Panc1 (cell line): ENCODE results near the gene NDUFAF2. TPM values are rescaled to one million over a fixed set of nuclear protein-coding genes. Genes with fewer than 3 reads are reported as not detected.

Experiments used
- ATAC-seq: fragments of 200-7000 bp; cut with Tn5 transposase; 2 replicates; pipeline ENCODE4 v1.9.1; 2020; ENCODE audit warnings: mild to moderate bottlenecking, moderate library complexity
- BruUV-seq: library from RNA; stranded (reverse); fragments of 400-500 nt; replicated peaks from 2 replicates; lab custom pipeline; 2021; lab: Mats Ljungman, UMichigan
- CTCF ChIA-PET: fragments of 300-600 bp; sonication (Branson Sonifier 250); formaldehyde crosslinking; loops from one replicate; lab custom pipeline; 2022; ENCODE audit warnings: antibody characterized with exemption; lab: Charles Lee
- POLR2A ChIA-PET: fragments of 300-600 bp; sonication (Branson Sonifier 250); formaldehyde crosslinking; loops from one replicate; lab custom pipeline; 2022; ENCODE audit warnings: antibody characterized with exemption; lab: Charles Lee
- DNase-seq: peaks from one replicate; pipeline ENCODE4 v3.0.0-alpha.2; 2010; ENCODE audit warnings: low read depth, low spot score
- H3K27ac ChIP-seq: 2 replicates; pipeline ENCODE4 v1.5.1; 2011; ENCODE audit warnings: mild to moderate bottlenecking, low read length, inconsistent platforms
- H3K27me3 ChIP-seq: fragments of 200-500 bp; sonication (Bioruptor generic); 2 replicates; pipeline ENCODE4 v1.6.0; 2014; ENCODE audit warnings: low read length, inconsistent platforms; ENCODE audit not compliant: control insufficient read depth, insufficient read depth
- H3K36me3 ChIP-seq: fragments of 200-500 bp; sonication (Bioruptor generic); 2 replicates; pipeline ENCODE4 v1.5.1; 2014; ENCODE audit warnings: inconsistent platforms, mild to moderate bottlenecking, low read length, moderate library complexity; ENCODE audit not compliant: control insufficient read depth, insufficient read depth
- H3K4me1 ChIP-seq: 2 replicates; pipeline ENCODE4 v1.5.1; 2011; ENCODE audit warnings: inconsistent platforms, mild to moderate bottlenecking, low read length, moderate library complexity; ENCODE audit not compliant: control insufficient read depth, insufficient read depth
- H3K4me3 ChIP-seq, 2 experiments: 2 replicates each; pipeline ENCODE4 v1.5.1; 2011 to 2012; ENCODE audit warnings: low read depth in 2 of 2, low read length in 2 of 2, mild to moderate bottlenecking in 2 of 2, inconsistent platforms in 1 of 2, moderate library complexity in 1 of 2
- H3K9me3 ChIP-seq: fragments of 200-500 bp; sonication (Bioruptor generic); 2 replicates; pipeline ENCODE4 v1.5.1; 2014; ENCODE audit warnings: low read depth, mild to moderate bottlenecking, inconsistent platforms, low read length, moderate library complexity; ENCODE audit not compliant: control insufficient read depth, insufficient read depth
- CTCF ChIP-seq: fragments of 450-650 bp; IDR thresholded peaks from 2 replicates; pipeline ENCODE4 v1.5.1; 2017; ENCODE audit warnings: mild to moderate bottlenecking
- POLR2AphosphoS5 ChIP-seq: IDR thresholded peaks from 2 replicates; pipeline ENCODE4 v1.6.1; 2012; ENCODE audit warnings: mild to moderate bottlenecking, low read depth, low read length, moderate library complexity
- REST ChIP-seq, 2 experiments: IDR thresholded peaks; 2 replicates each; pipeline ENCODE4 v1.6.1; 2011 to 2012; ENCODE audit warnings: low read depth in 2 of 2, control low read depth in 1 of 2, low read length in 1 of 2, mild to moderate bottlenecking in 1 of 2, moderate library complexity in 1 of 2; ENCODE audit not compliant: insufficient read depth in 1 of 2
- SIN3A ChIP-seq: IDR thresholded peaks from 2 replicates; pipeline ENCODE4 v1.6.1; 2012; ENCODE audit warnings: low read depth, mild to moderate bottlenecking, low read length, moderate library complexity, borderline replicate concordance; ENCODE audit not compliant: insufficient read depth
- TCF7L2 ChIP-seq: IDR thresholded peaks from 2 replicates; pipeline ENCODE4 v1.6.1; 2011; ENCODE audit warnings: mild to moderate bottlenecking, low read depth, low read length, inconsistent platforms
- in situ Hi-C: cut with HindIII; loops from 2 replicates; pipeline ENCODE4 v1.10.0; 2016; ENCODE audit warnings: low sequenced_read_pairs, low pct_unique_long_range_greater_than_20kb
- intact Hi-C: fragments of 100-400 bp; cut with micrococcal nuclease; formaldehyde crosslinking; loops from one replicate; pipeline ENCODE4 v1.10.0; 2022; ENCODE audit not compliant: unreplicated experiment
- total RNA-seq: library from RNA; stranded (reverse); gene quantifications from one replicate; pipeline ENCODE4 v1.2.1, GENCODE V29; 2021; ENCODE audit not compliant: unreplicated experiment

The NDUFAF2 gene
- total RNA-seq, 1 experiment from 2014 or later, result 41.6 TPM

- Histone ChIP-seq H3K27ac (no peak overlapping the region), H3K27me3 (no peaks in the 10 kb centered on the region), H3K4me1 (no peaks in the 10 kb centered on the region; the same call in 1 of the 2 replicates), H3K4me3 (no peak overlapping the region), H3K36me3 (no peaks in the 10 kb centered on the region), H3K9me3 (no peaks in the 10 kb centered on the region)
- DNase-seq (no peak), ATAC-seq (no peak)
- ChIA-PET POLR2A (no interaction called here), CTCF (no interaction called here)
- BruUV-seq, result no TSS peak
- TF ChIP-seq POLR2AphosphoS5 (no peak), SIN3A (no peak), TCF7L2 (no peak), REST (IDR thresholded peaks at IDR 0.05; ENCODE audit: insufficient read depth in 1 of 2, low read depth in 2 of 2, low read length in 1 of 2) (no peak), CTCF (no peak)
- intact Hi-C loops, result no loop called here
- in situ Hi-C loops, result no loop called here
These were observed 73.1 kb downstream of the NDUFAF2 start for GRCh38 chr5:61018062-61018461.

GRCh38 chr5:61019642-61020041 lies 74.6 kb downstream of the NDUFAF2 start:
- Histone ChIP-seq H3K4me1 (no peaks in the 10 kb centered on the region; the same call in 1 of the 2 replicates), H3K4me3 (no peak overlapping the region), H3K27ac (no peak overlapping the region), H3K27me3 (no peaks in the 10 kb centered on the region), H3K36me3 (no peaks in the 10 kb centered on the region), H3K9me3 (no peaks in the 10 kb centered on the region)
- intact Hi-C loops, result no loop called here
- ChIA-PET CTCF (no interaction called here), POLR2A (no interaction called here)
- no peak for TF ChIP-seq POLR2AphosphoS5
- TF ChIP-seq CTCF, result no peak
- TF ChIP-seq REST (IDR thresholded peaks at IDR 0.05; ENCODE audit: insufficient read depth in 1 of 2, low read depth in 2 of 2, low read length in 1 of 2), result no peak
- TF ChIP-seq TCF7L2, result no peak
- no peak for TF ChIP-seq SIN3A
- no TSS peak for BruUV-seq
- ATAC-seq, result no peak
- in situ Hi-C loops, result no loop called here
- no peak for DNase-seq
